A673 (cell line): ENCODE measurements around the gene VPS50.

Source experiments
- CTCF ChIP-seq: fragments of 300-800, 200-600 bp; sonication (generic); conservative IDR thresholded peaks from 2 replicates; pipeline ENCODE4 v1.5.1; 2017; ENCODE audit warnings: low read depth, mild to moderate bottlenecking, antibody characterized with exemption, low read length, moderate library complexity, mixed read lengths
- EZH2 ChIP-seq: fragments of 200-600 bp; sonication (generic); IDR thresholded peaks from 2 replicates; pipeline ENCODE4 v1.6.1; 2017; ENCODE audit warnings: borderline replicate concordance, low read depth, mild to moderate bottlenecking, mixed read lengths, antibody characterized with exemption, low read length; ENCODE audit not compliant: poor library complexity, severe bottlenecking

DNA sequence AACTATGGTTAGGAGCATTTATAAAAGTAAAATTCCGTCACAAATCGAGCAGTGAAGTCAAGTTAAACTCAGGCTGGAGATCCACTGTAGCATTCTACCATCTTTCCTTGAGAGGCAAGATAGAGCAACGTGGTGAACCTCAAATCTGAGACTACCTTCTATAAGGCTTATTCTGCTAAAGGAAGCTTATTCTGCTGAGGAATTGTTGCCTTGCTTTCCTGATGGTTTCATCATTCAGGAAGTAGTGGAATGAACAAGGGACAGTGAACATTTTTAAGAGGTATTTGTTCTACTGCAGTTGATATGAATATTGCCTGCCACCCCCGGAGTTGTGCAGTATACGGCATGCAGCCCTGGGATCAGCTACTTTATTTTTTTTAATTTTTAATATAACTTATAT lies 170.8 kb downstream of the VPS50 start:
- TF ChIP-seq CTCF = no peak
- no peak for TF ChIP-seq EZH2
